Measurements from ENCODE around the gene ARHGEF40.

Gene ARHGEF40

DNA sequence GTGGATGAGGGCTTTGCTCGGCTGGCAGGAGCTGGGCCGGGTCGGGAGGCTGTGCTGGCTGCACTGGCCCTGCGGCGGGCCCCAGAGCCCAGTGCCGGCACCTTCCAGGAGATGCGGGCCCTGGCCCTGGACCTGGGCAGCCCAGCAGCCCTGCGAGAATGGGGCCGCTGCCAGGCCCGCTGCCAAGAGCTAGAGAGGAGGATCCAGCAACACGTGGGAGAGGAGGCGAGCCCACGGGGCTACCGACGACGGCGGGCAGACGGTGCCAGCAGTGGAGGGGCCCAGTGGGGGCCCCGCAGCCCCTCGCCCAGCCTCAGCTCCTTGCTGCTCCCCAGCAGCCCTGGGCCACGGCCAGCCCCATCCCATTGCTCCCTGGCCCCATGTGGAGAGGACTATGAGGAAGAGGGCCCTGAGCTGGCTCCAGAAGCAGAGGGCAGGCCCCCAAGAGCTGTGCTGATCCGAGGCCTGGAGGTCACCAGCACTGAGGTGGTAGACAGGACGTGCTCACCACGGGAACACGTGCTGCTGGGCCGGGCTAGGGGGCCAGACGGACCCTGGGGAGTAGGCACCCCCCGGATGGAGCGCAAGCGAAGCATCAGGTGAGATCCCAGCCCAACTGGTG lies 11.5 kb downstream of the ARHGEF40 start:
- TF ChIP-seq, protein P1, sequence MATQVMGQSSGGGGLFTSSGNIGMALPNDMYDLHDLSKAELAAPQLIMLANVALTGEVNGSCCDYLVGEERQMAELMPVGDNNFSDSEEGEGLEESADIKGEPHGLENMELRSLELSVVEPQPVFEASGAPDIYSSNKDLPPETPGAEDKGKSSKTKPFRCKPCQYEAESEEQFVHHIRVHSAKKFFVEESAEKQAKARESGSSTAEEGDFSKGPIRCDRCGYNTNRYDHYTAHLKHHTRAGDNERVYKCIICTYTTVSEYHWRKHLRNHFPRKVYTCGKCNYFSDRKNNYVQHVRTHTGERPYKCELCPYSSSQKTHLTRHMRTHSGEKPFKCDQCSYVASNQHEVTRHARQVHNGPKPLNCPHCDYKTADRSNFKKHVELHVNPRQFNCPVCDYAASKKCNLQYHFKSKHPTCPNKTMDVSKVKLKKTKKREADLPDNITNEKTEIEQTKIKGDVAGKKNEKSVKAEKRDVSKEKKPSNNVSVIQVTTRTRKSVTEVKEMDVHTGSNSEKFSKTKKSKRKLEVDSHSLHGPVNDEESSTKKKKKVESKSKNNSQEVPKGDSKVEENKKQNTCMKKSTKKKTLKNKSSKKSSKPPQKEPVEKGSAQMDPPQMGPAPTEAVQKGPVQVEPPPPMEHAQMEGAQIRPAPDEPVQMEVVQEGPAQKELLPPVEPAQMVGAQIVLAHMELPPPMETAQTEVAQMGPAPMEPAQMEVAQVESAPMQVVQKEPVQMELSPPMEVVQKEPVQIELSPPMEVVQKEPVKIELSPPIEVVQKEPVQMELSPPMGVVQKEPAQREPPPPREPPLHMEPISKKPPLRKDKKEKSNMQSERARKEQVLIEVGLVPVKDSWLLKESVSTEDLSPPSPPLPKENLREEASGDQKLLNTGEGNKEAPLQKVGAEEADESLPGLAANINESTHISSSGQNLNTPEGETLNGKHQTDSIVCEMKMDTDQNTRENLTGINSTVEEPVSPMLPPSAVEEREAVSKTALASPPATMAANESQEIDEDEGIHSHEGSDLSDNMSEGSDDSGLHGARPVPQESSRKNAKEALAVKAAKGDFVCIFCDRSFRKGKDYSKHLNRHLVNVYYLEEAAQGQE (IDR thresholded peaks at IDR 0.05; ENCODE audit: insufficient read depth in 1 of 2, low read depth in 2 of 2, low read length in 2 of 2) = no peak
- TF ChIP-seq SIN3A (IDR thresholded peaks at IDR 0.05; ENCODE audit: borderline replicate concordance, insufficient read depth, low read length) (no peak), TAF1 (IDR thresholded peaks at IDR 0.05; ENCODE audit: borderline replicate concordance, insufficient read depth, low read length) (no peak), FOXP2 (optimal IDR thresholded peaks at IDR 0.05; ENCODE audit: borderline replicate concordance, extremely low read depth, extremely low read length, insufficient read depth) (no peak), POLR2AphosphoS5 (IDR thresholded peaks at IDR 0.05; ENCODE audit: low read depth, low read length) (no peak)

GRCh38 chr14:21083565-21084325 lies 13.6 kb downstream of the ARHGEF40 start:
- TF ChIP-seq TAF1 (IDR thresholded peaks at IDR 0.05; ENCODE audit: borderline replicate concordance, insufficient read depth, low read length) (no peak), POLR2AphosphoS5 (IDR thresholded peaks at IDR 0.05; ENCODE audit: low read depth, low read length) (no peak), FOXP2 (optimal IDR thresholded peaks at IDR 0.05; ENCODE audit: borderline replicate concordance, extremely low read depth, extremely low read length, insufficient read depth) (no peak), SIN3A (IDR thresholded peaks at IDR 0.05; ENCODE audit: borderline replicate concordance, insufficient read depth, low read length) (no peak)
- TF ChIP-seq, protein P1 (IDR thresholded peaks at IDR 0.05; ENCODE audit: insufficient read depth in 1 of 2, low read depth in 2 of 2, low read length in 2 of 2) = no peak

- no peak for TF ChIP-seq TAF1 (IDR thresholded peaks at IDR 0.05; ENCODE audit: borderline replicate concordance, insufficient read depth, low read length)
- TF ChIP-seq, protein P1 (IDR thresholded peaks at IDR 0.05; ENCODE audit: insufficient read depth in 1 of 2, low read depth in 2 of 2, low read length in 2 of 2) = no peak
- TF ChIP-seq FOXP2 (optimal IDR thresholded peaks at IDR 0.05; ENCODE audit: borderline replicate concordance, extremely low read depth, extremely low read length, insufficient read depth) = no peak
- no peak for TF ChIP-seq SIN3A (IDR thresholded peaks at IDR 0.05; ENCODE audit: borderline replicate concordance, insufficient read depth, low read length)
- TF ChIP-seq POLR2AphosphoS5 (IDR thresholded peaks at IDR 0.05; ENCODE audit: low read depth, low read length) = no peak
Observed at GRCh38 chr14:21084396-21084795, 14.3 kb downstream of the ARHGEF40 start.

DNA sequence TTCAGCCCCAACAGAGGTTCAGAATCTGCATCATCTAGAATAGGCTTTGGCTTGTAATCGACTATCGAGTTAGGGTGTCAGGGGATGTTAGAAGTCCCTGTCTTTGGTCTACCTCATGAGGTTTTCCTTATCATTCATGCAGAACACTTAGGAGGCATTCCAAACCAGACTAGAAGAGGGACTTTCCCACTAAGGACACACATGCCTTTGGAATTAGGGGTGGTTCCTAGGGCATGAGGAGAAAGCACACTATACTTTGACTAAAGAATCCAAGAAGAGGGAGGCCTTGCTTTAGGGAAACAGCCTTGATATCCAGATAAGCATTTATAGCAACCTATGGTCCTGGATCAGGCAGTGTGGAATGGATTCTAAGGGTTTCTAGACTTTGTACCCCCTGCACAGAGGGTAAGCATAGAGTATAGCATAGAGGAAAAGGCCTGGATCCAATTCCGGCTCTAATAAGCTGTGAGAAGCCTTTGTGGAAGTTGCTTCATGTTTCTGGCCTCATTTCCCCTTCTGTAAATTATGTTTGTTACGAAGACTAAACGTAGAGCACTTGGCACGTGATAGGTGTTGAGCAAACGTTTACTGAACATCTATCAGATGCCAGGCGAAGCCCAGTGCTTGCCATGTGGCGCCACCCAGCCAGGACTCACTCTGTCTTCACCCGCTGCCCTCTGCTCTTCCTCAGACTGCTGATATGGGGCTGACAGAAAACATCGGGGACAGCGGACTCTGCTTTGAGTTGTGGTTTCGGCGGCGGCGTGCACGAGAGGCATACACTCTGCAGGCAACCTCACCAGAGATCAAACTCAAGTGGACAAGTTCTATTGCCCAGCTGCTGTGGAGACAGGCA lies 15.1 kb downstream of the ARHGEF40 start:
- TF ChIP-seq FOXP2 (optimal IDR thresholded peaks at IDR 0.05; ENCODE audit: borderline replicate concordance, extremely low read depth, extremely low read length, insufficient read depth) = no peak
- TF ChIP-seq, protein P1 (IDR thresholded peaks at IDR 0.05; ENCODE audit: insufficient read depth in 1 of 2, low read depth in 2 of 2, low read length in 2 of 2) = no peak
- TF ChIP-seq POLR2AphosphoS5 (IDR thresholded peaks at IDR 0.05; ENCODE audit: low read depth, low read length) = no peak
- TF ChIP-seq TAF1 (IDR thresholded peaks at IDR 0.05; ENCODE audit: borderline replicate concordance, insufficient read depth, low read length) = no peak
- TF ChIP-seq SIN3A (IDR thresholded peaks at IDR 0.05; ENCODE audit: borderline replicate concordance, insufficient read depth, low read length) = no peak
